ENCODE results near the gene TIMM44. TPM values are rescaled to one million over a fixed set of nuclear protein-coding genes. Genes with fewer than 3 reads are reported as not detected.

Gene TIMM44
- total and polyA plus RNA-seq, 10 of the 15 experiments (the other 5 are each of a cell fraction or from before 2014, with no cell fraction given), result 6.6 to 90.7 (median 57.6) TPM

GRCh38 chr19:7943444-7944176 lies at the start of gene TIMM44 (continued):
- TF ChIP-seq, protein P1, sequence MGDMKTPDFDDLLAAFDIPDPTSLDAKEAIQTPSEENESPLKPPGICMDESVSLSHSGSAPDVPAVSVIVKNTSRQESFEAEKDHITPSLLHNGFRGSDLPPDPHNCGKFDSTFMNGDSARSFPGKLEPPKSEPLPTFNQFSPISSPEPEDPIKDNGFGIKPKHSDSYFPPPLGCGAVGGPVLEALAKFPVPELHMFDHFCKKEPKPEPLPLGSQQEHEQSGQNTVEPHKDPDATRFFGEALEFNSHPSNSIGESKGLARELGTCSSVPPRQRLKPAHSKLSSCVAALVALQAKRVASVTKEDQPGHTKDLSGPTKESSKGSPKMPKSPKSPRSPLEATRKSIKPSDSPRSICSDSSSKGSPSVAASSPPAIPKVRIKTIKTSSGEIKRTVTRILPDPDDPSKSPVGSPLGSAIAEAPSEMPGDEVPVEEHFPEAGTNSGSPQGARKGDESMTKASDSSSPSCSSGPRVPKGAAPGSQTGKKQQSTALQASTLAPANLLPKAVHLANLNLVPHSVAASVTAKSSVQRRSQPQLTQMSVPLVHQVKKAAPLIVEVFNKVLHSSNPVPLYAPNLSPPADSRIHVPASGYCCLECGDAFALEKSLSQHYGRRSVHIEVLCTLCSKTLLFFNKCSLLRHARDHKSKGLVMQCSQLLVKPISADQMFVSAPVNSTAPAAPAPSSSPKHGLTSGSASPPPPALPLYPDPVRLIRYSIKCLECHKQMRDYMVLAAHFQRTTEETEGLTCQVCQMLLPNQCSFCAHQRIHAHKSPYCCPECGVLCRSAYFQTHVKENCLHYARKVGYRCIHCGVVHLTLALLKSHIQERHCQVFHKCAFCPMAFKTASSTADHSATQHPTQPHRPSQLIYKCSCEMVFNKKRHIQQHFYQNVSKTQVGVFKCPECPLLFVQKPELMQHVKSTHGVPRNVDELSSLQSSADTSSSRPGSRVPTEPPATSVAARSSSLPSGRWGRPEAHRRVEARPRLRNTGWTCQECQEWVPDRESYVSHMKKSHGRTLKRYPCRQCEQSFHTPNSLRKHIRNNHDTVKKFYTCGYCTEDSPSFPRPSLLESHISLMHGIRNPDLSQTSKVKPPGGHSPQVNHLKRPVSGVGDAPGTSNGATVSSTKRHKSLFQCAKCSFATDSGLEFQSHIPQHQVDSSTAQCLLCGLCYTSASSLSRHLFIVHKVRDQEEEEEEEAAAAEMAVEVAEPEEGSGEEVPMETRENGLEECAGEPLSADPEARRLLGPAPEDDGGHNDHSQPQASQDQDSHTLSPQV (IDR thresholded peaks at IDR 0.05), result no peak
- TF ChIP-seq SPI1 (IDR thresholded peaks at IDR 0.05; ENCODE audit: borderline replicate concordance, insufficient read depth, low read depth, low read length) (no peak), SMARCA5 (IDR thresholded peaks at IDR 0.05) (no peak), CREB1 (IDR thresholded peaks at IDR 0.05; ENCODE audit: low read depth) (peak; percentile 97), SUZ12 (IDR thresholded peaks at IDR 0.05; ENCODE audit: unreplicated experiment) (no peak), SRF (IDR thresholded peaks at IDR 0.05; ENCODE audit: low read depth in 2 of 2, low read length in 2 of 2) (0 out of 4 replicates have a peak, but pooled peaks of 1 of the 2 experiments have one; percentile 46), HDAC2 (IDR thresholded peaks at IDR 0.05) (no peak), NFYB (IDR thresholded peaks at IDR 0.05; ENCODE audit: insufficient read depth, low read depth, low read length) (peak; percentile 82), FOS (IDR thresholded peaks at IDR 0.05; ENCODE audit: borderline replicate concordance, extremely low read depth, insufficient read length) (peak; percentile 39), CUX1 (IDR thresholded peaks at IDR 0.05; ENCODE audit: insufficient replicate concordance, low read depth, low read length) (no peak), SMAD5 (IDR thresholded peaks at IDR 0.05; ENCODE audit: low read depth) (peak; percentile 75), RELA (IDR thresholded peaks at IDR 0.05; ENCODE audit: borderline replicate concordance, partially characterized antibody) (peak; percentile 9), ZNF24 (IDR thresholded peaks at IDR 0.05) (no peak), SMC3 (IDR thresholded peaks at IDR 0.05; ENCODE audit: borderline replicate concordance, low read length) (no peak), MLLT1 (IDR thresholded peaks at IDR 0.05) (no peak), NKRF (conservative IDR thresholded peaks at IDR 0.05) (peak; percentile 96), SREBF1 (IDR thresholded peaks at IDR 0.05; ENCODE audit: low read length) (no peak)

Data from GM12878 (cell line).